Osteocyte (in vitro differentiated cells): ENCODE results near the gene TAL2. TPM values are rescaled to one million over a fixed set of nuclear protein-coding genes. Genes with fewer than 3 reads are reported as not detected.

Experiments
- DNase-seq: peaks from one replicate; pipeline ENCODE4 v3.0.0; 2021; ENCODE audit warnings: mixed read lengths; ENCODE audit not compliant: unreplicated experiment; ENCODE audit errors: extremely low spot score
- H3K27ac Mint-ChIP-seq: one replicate; pipeline ENCODE4 v1.8.0; 2021; ENCODE audit warnings: mild to moderate bottlenecking, mixed read lengths; ENCODE audit not compliant: unreplicated experiment
- H3K27me3 Mint-ChIP-seq: one replicate; pipeline ENCODE4 v1.8.0; 2021; ENCODE audit warnings: mixed read lengths; ENCODE audit not compliant: unreplicated experiment
- H3K36me3 Mint-ChIP-seq: one replicate; pipeline ENCODE4 v1.8.0; 2021; ENCODE audit warnings: mixed read lengths; ENCODE audit not compliant: unreplicated experiment
- H3K4me1 Mint-ChIP-seq: one replicate; pipeline ENCODE4 v1.8.0; 2021; ENCODE audit warnings: mixed read lengths; ENCODE audit not compliant: unreplicated experiment
- H3K4me3 Mint-ChIP-seq: one replicate; pipeline ENCODE4 v1.8.0; 2021; ENCODE audit warnings: mild to moderate bottlenecking, moderate library complexity, mixed read lengths; ENCODE audit not compliant: unreplicated experiment
- H3K9me3 Mint-ChIP-seq: one replicate; pipeline ENCODE4 v1.8.0; 2021; ENCODE audit warnings: mixed read lengths; ENCODE audit not compliant: unreplicated experiment
- CTCF ChIP-seq: fragments of 200-600 bp; sonication (generic); IDR thresholded peaks from 2 replicates; pipeline ENCODE4 v1.5.0; 2021; ENCODE audit warnings: antibody characterized with exemption, mild to moderate bottlenecking, moderate library complexity
- total RNA-seq: library from RNA; stranded (reverse); gene quantifications from 2 replicates; pipeline ENCODE4 v1.2.1, GENCODE V29; 2021

Gene TAL2
- total RNA-seq, 1 donor from 2014 or later: not detected

GRCh38 chr9:105706156-105706555, 43.9 kb downstream of the TAL2 start:
- no peak for DNase-seq
- Mint-ChIP-seq H3K27ac (no peak overlapping the region), H3K27me3 (no peaks in the 10 kb centered on the region), H3K36me3 (no peaks in the 10 kb centered on the region), H3K9me3 (no peaks in the 10 kb centered on the region), H3K4me1 (no peaks in the 10 kb centered on the region), H3K4me3 (no peak overlapping the region)
- TF ChIP-seq CTCF: no peak

GRCh38 chr9:105708405-105708804, 46.1 kb downstream of the TAL2 start:
- Mint-ChIP-seq H3K36me3 (no peaks in the 10 kb centered on the region), H3K9me3 (no peaks in the 10 kb centered on the region), H3K27ac (no peak overlapping the region), H3K4me3 (no peak overlapping the region), H3K4me1 (no peaks in the 10 kb centered on the region), H3K27me3 (no peaks in the 10 kb centered on the region)
- TF ChIP-seq CTCF: no peak
- DNase-seq: no peak

GRCh38 chr9:105710638-105711037, 48.4 kb downstream of the TAL2 start:
- H3K36me3 Mint-ChIP-seq: no peaks in the 10 kb centered on the region
- no peaks in the 10 kb centered on the region for H3K4me1 Mint-ChIP-seq
- no peak for TF ChIP-seq CTCF
- H3K27ac Mint-ChIP-seq: no peak overlapping the region
- H3K9me3 Mint-ChIP-seq: peaks cover 4% of the 10 kb centered on the region
- DNase-seq: no peak
- H3K27me3 Mint-ChIP-seq: no peaks in the 10 kb centered on the region
- H3K4me3 Mint-ChIP-seq: no peak overlapping the region

- H3K36me3 Mint-ChIP-seq: no peaks in the 10 kb centered on the region
- no peak for TF ChIP-seq CTCF
- H3K4me1 Mint-ChIP-seq: no peaks in the 10 kb centered on the region
- no peak overlapping the region for H3K27ac Mint-ChIP-seq
- no peak for DNase-seq
- H3K9me3 Mint-ChIP-seq: peaks cover 5% of the 10 kb centered on the region
- H3K4me3 Mint-ChIP-seq: no peak overlapping the region
- H3K27me3 Mint-ChIP-seq: no peaks in the 10 kb centered on the region
These were observed 49.6 kb downstream of the TAL2 start for GRCh38 chr9:105711867-105712266.

GRCh38 chr9:105712297-105712696, 50.0 kb downstream of the TAL2 start:
- DNase-seq: no peak
- H3K36me3 Mint-ChIP-seq: no peaks in the 10 kb centered on the region
- no peaks in the 10 kb centered on the region for H3K4me1 Mint-ChIP-seq
- TF ChIP-seq CTCF: no peak
- H3K27ac Mint-ChIP-seq: no peak overlapping the region
- no peak overlapping the region for H3K4me3 Mint-ChIP-seq
- H3K9me3 Mint-ChIP-seq: peaks cover 5% of the 10 kb centered on the region
- no peaks in the 10 kb centered on the region for H3K27me3 Mint-ChIP-seq

Other genes starting within 250 kb of the TAL2 start
- gene FSD1L, start 214.4 kb upstream of the TAL2 start, total RNA-seq: 6.2 and 6.6 TPM in 2 replicates
- 23.5 and 23.7 TPM in 2 replicates for gene FKTN, start 104.3 kb upstream of the TAL2 start, total RNA-seq
- 8.0 and 10.0 TPM in 2 replicates for gene TMEM38B, start 32.1 kb downstream of the TAL2 start, total RNA-seq